ENCODE data around the gene UGT1A3.

DNA sequence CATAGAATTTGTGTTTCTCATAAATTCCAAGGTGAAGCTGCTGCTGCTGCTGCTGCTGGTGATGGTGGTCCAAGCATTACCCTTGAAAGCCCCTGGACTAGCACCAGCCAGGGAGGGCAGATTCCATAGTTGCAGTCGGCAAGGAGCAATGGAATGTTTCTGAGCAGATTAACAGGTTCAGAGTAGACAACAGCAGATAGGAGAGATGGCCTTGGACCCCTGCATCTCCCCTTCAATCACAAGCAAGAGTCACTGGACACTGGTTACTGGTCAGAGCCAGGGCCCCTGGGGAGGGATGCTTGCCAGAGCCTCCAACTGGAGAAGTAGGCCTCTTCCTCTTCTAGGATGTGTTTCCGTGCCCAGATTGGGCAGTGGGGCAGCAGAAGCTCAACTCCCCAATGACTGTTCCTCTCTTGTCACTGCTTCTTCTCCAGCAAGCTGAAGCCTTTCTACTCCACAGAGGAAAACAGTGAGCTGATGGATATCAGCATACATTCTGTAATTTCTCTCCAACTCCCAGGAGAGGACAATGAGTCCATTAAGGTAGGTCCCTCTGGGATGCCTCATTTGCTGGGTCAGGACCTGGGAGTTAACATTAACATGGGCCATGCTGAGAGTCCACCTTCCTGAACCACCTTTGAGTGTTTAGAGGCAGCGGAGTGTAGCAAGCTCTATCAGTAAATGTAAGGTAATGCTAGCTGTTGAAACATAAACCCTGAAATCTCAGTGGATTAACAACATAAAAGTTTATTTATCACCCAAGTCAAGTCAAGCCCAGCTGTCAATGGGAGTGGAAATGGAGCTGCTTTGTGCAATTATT lies 84.6 kb downstream of the UGT1A3 start:
- TF ChIP-seq, protein P1, sequence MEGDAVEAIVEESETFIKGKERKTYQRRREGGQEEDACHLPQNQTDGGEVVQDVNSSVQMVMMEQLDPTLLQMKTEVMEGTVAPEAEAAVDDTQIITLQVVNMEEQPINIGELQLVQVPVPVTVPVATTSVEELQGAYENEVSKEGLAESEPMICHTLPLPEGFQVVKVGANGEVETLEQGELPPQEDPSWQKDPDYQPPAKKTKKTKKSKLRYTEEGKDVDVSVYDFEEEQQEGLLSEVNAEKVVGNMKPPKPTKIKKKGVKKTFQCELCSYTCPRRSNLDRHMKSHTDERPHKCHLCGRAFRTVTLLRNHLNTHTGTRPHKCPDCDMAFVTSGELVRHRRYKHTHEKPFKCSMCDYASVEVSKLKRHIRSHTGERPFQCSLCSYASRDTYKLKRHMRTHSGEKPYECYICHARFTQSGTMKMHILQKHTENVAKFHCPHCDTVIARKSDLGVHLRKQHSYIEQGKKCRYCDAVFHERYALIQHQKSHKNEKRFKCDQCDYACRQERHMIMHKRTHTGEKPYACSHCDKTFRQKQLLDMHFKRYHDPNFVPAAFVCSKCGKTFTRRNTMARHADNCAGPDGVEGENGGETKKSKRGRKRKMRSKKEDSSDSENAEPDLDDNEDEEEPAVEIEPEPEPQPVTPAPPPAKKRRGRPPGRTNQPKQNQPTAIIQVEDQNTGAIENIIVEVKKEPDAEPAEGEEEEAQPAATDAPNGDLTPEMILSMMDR (IDR thresholded peaks at IDR 0.05): no peak
- TF ChIP-seq POLR2A (IDR thresholded peaks at IDR 0.05): no peak

All from lower leg skin (tissue), 3 donors.